Subcutaneous adipose tissue (tissue), 4 donors: ENCODE data around the gene CDK13. TPM values are rescaled to one million over a fixed set of nuclear protein-coding genes. Genes with fewer than 3 reads are reported as not detected.

ENCODE experiments used
- CTCF ChIP-seq: fragments of 450-650 bp; IDR thresholded peaks from one replicate; pipeline ENCODE4 v1.5.1; 2016; ENCODE audit warnings: low read depth, mild to moderate bottlenecking, control low read depth, antibody characterized with exemption, moderate library complexity
- total RNA-seq, 4 donors: library from RNA; depleted of rRNA; stranded (reverse); fragments of >200 nt; gene quantifications; one replicate each; pipeline ENCODE4 v1.1.0, GENCODE V29; 2016

Gene CDK13
- total RNA-seq, 4 donors from 2014 or later, result 65.6 to 81.9 (median 68.3) TPM

GRCh38 chr7:40072268-40072667 lies 122.2 kb downstream of the CDK13 start:
- TF ChIP-seq CTCF, result no peak

GRCh38 chr7:40073239-40073638 lies 123.2 kb downstream of the CDK13 start:
- TF ChIP-seq CTCF, result no peak

GRCh38 chr7:40077849-40078248 lies 127.8 kb downstream of the CDK13 start:
- no peak for TF ChIP-seq CTCF

GRCh38 chr7:40092182-40092581 lies 142.1 kb downstream of the CDK13 start:
- no peak for TF ChIP-seq CTCF

GRCh38 chr7:40093631-40094350 lies 143.7 kb downstream of the CDK13 start:
- no peak for TF ChIP-seq CTCF

GRCh38 chr7:40095230-40095629 lies 145.2 kb downstream of the CDK13 start:
- TF ChIP-seq CTCF, result no peak

- no peak for TF ChIP-seq CTCF
These were observed 145.8 kb downstream of the CDK13 start for GRCh38 chr7:40095695-40096327.
